H1 (cell line): ENCODE data around the gene CCNE1. TPM values are rescaled to one million over a fixed set of nuclear protein-coding genes. Genes with fewer than 3 reads are reported as not detected.

Experiments used
- CTCF ChIA-PET: fragments of 300-600 bp; sonication (Branson Sonifier 250); formaldehyde crosslinking; loops from one replicate; lab custom pipeline; 2021; ENCODE audit not compliant: partially characterized antibody; lab: Charles Lee
- POLR2A ChIA-PET: fragments of 300-600 bp; sonication (Branson Sonifier 250); formaldehyde crosslinking; loops from one replicate; lab custom pipeline; 2021; ENCODE audit warnings: inconsistent platforms; ENCODE audit not compliant: partially characterized antibody; lab: Charles Lee
- DNase-seq, 2 experiments: peaks; one replicate each; pipeline versions ENCODE4 v3.0.0 to v3.0.0-alpha.2; 2010 to 2022; ENCODE audit warnings: low spot score in 2 of 2, low read depth in 1 of 2, mixed read lengths in 1 of 2
- FAIRE-seq: peaks from 2 replicates; lab custom pipeline; 2011; peaks lifted over from hg19 to GRCh38; lab: Jason Lieb, UNC
- H2AFZ ChIP-seq: 2 replicates; pipeline ENCODE4 v1.8.1; 2012; ENCODE audit warnings: low read length, inconsistent platforms
- H2AK5ac ChIP-seq: 2 replicates; pipeline ENCODE4 v1.6.1; 2013; ENCODE audit warnings: low read depth, low read length
- H2BK120ac ChIP-seq: replicated peaks from 2 replicates; pipeline ENCODE3; 2013; ENCODE audit warnings: low read depth, low read length, inconsistent platforms
- H2BK12ac ChIP-seq: 2 replicates; pipeline ENCODE4 v1.6.1; 2013; ENCODE audit warnings: low read depth, low read length
- H2BK15ac ChIP-seq: 2 replicates; pipeline ENCODE4 v1.6.1; 2013; ENCODE audit warnings: low read length
- H2BK20ac ChIP-seq: 2 replicates; pipeline ENCODE4 v1.6.1; 2013; ENCODE audit warnings: low read length
- H2BK5ac ChIP-seq: 2 replicates; pipeline ENCODE4 v1.6.1; 2013; ENCODE audit warnings: low read depth, low read length
- H3K14ac ChIP-seq: 2 replicates; pipeline ENCODE4 v1.6.1; 2013; ENCODE audit warnings: inconsistent platforms; ENCODE audit not compliant: insufficient read length
- H3K18ac ChIP-seq: 2 replicates; pipeline ENCODE4 v1.6.1; 2013; ENCODE audit warnings: low read length; ENCODE audit errors: extremely low read depth
- H3K23ac ChIP-seq: 2 replicates; pipeline ENCODE4 v1.6.1; 2013; ENCODE audit warnings: inconsistent platforms; ENCODE audit not compliant: insufficient read length
- H3K23me2 ChIP-seq: 2 replicates; pipeline ENCODE4 v1.6.1; 2013; ENCODE audit warnings: low read depth, low read length
- H3K27ac ChIP-seq: 2 replicates; pipeline ENCODE4 v1.6.1; 2011; ENCODE audit warnings: low read depth, low read length, inconsistent platforms
- H3K27me3 ChIP-seq, 4 experiments: replicated peaks in 1 of 4; 1 replicate in 1 of 4; 2 replicates in 3 of 4; pipeline versions ENCODE4 v1.6.1 to v1.8.1; 2011 to 2013; ENCODE audit warnings: low read length in 3 of 4, mild to moderate bottlenecking in 3 of 4, inconsistent platforms in 2 of 4, mixed read lengths in 2 of 4, moderate library complexity in 1 of 4; ENCODE audit not compliant: control insufficient read depth in 3 of 4, insufficient read depth in 3 of 4; ENCODE audit errors: extremely low read depth in 1 of 4
- H3K36me3 ChIP-seq, 4 experiments: 2 replicates each; pipeline versions ENCODE4 v1.6.1 to v1.8.1; 2011 to 2013; ENCODE audit warnings: mild to moderate bottlenecking in 4 of 4, low read length in 3 of 4, moderate library complexity in 2 of 4, control low read depth in 1 of 4, inconsistent platforms in 1 of 4; ENCODE audit not compliant: insufficient read depth in 4 of 4, control insufficient read depth in 2 of 4
- H3K4ac ChIP-seq: replicated peaks from 2 replicates; pipeline ENCODE3; 2013; ENCODE audit warnings: low read length, low read depth, mixed read lengths, inconsistent platforms; ENCODE audit not compliant: insufficient read length
- H3K4me1 ChIP-seq, 4 experiments: replicated peaks in 1 of 4; 1 replicate in 1 of 4; 2 replicates in 3 of 4; pipeline versions ENCODE4 v1.6.1 to v1.8.1; 2011 to 2013; ENCODE audit warnings: low read length in 3 of 4, inconsistent platforms in 2 of 4, mixed read lengths in 1 of 4; ENCODE audit not compliant: insufficient read depth in 4 of 4, control insufficient read depth in 3 of 4
- H3K4me2 ChIP-seq, 2 experiments: 2 replicates each; pipeline versions ENCODE4 v1.6.1 to v1.8.1; 2011 to 2013; ENCODE audit warnings: low read depth in 2 of 2, low read length in 2 of 2, control low read depth in 1 of 2, inconsistent platforms in 1 of 2, mild to moderate bottlenecking in 1 of 2; ENCODE audit not compliant: insufficient read depth in 1 of 2
- H3K4me3 ChIP-seq, 4 experiments: fragments of 200-600, 300-600 bp in 1 of 4; sonication (generic), shearing (Covaris generic), sonication (Bioruptor Twin) in 1 of 4; 2 replicates each; pipeline versions ENCODE4 v1.5.1 to v1.8.1; 2011 to 2016; ENCODE audit warnings: low read length in 4 of 4, low read depth in 3 of 4, control low read depth in 2 of 4, inconsistent platforms in 2 of 4, mild to moderate bottlenecking in 2 of 4, mixed read lengths in 1 of 4, moderate library complexity in 1 of 4; ENCODE audit not compliant: insufficient read depth in 2 of 4; ENCODE audit errors: extremely low read depth in 1 of 4
- H3K56ac ChIP-seq: replicated peaks from 2 replicates; pipeline ENCODE3; 2013; ENCODE audit warnings: low read depth, mild to moderate bottlenecking, mixed read lengths, low read length, inconsistent platforms; ENCODE audit not compliant: insufficient read length
- H3K79me1 ChIP-seq: 2 replicates; pipeline ENCODE4 v1.6.1; 2013; ENCODE audit warnings: low read depth, low read length, control low read depth
- H3K79me2 ChIP-seq, 2 experiments: 2 replicates each; pipeline versions ENCODE4 v1.6.1 to v1.8.1; 2012 to 2013; ENCODE audit warnings: low read length in 2 of 2, mild to moderate bottlenecking in 2 of 2, inconsistent platforms in 1 of 2; ENCODE audit not compliant: insufficient read depth in 2 of 2, control insufficient read depth in 1 of 2
- H3K9ac ChIP-seq, 4 experiments: replicated peaks in 1 of 4; 1 replicate in 1 of 4; 2 replicates in 3 of 4; pipeline versions ENCODE4 v1.6.1 to v1.8.1; 2011 to 2013; ENCODE audit warnings: low read depth in 3 of 4, low read length in 3 of 4, control low read depth in 2 of 4, mild to moderate bottlenecking in 2 of 4, moderate library complexity in 2 of 4, inconsistent platforms in 1 of 4; ENCODE audit errors: extremely low read depth in 1 of 4
- H3K9me3 ChIP-seq, 2 experiments: 2 replicates each; pipeline versions ENCODE4 v1.6.1 to v1.8.1; 2012 to 2013; ENCODE audit warnings: mild to moderate bottlenecking in 2 of 2, moderate library complexity in 2 of 2, control low read depth in 1 of 2, inconsistent platforms in 1 of 2, low read depth in 1 of 2, low read length in 1 of 2, mixed read lengths in 1 of 2; ENCODE audit not compliant: insufficient read depth in 2 of 2
- H4K20me1 ChIP-seq, 2 experiments: replicated peaks in 1 of 2; 2 replicates each; pipeline versions ENCODE3 to v1.8.1; 2011 to 2013; ENCODE audit warnings: inconsistent platforms in 2 of 2, low read length in 2 of 2, mild to moderate bottlenecking in 1 of 2; ENCODE audit not compliant: insufficient read depth in 2 of 2, control insufficient read depth in 1 of 2
- H4K5ac ChIP-seq: 2 replicates; pipeline ENCODE4 v1.6.1; 2013; ENCODE audit warnings: low read length, low read depth, mixed read lengths, inconsistent platforms; ENCODE audit not compliant: insufficient read length
- H4K8ac ChIP-seq: 2 replicates; pipeline ENCODE4 v1.8.0; 2013; ENCODE audit warnings: mild to moderate bottlenecking, moderate library complexity, low read length, inconsistent platforms; ENCODE audit not compliant: insufficient read depth; ENCODE audit errors: extremely low read depth
- H4K91ac ChIP-seq: replicated peaks from 2 replicates; pipeline ENCODE3; 2013; ENCODE audit warnings: low read length, mixed read lengths, inconsistent platforms; ENCODE audit not compliant: insufficient read length
- BCL11A ChIP-seq, 2 experiments: IDR thresholded peaks; one replicate each; pipeline ENCODE4 v1.6.1; 2011; ENCODE audit warnings: low read depth in 2 of 2, low read length in 2 of 2, mild to moderate bottlenecking in 2 of 2
- E2F6 ChIP-seq: IDR thresholded peaks from 2 replicates; pipeline ENCODE4 v1.6.1; 2012; ENCODE audit warnings: inconsistent platforms
- EZH2 ChIP-seq: fragments of 200-600 bp; sonication (generic); IDR thresholded peaks from 2 replicates; pipeline ENCODE4 v1.7.1; 2012; ENCODE audit warnings: low read depth, mild to moderate bottlenecking, moderate library complexity, low read length, inconsistent platforms; ENCODE audit not compliant: severe bottlenecking
- HDAC6 ChIP-seq: IDR thresholded peaks from one replicate; pipeline ENCODE4 v1.7.1; 2012; ENCODE audit warnings: low read depth, mild to moderate bottlenecking, inconsistent platforms, low read length, moderate library complexity
- WGBS, 2 experiments: shearing (Covaris generic) in 1 of 2; methylation state at CpG; one replicate each; pipeline versions ENCODE4 v1.1.6 to v1.1.7; 2013 to 2015; ENCODE audit warnings: low lambda C conversion rate in 2 of 2, mixed read lengths in 2 of 2, inconsistent platforms in 1 of 2, low coverage in 1 of 2, missing lambda C conversion rate in 1 of 2; ENCODE audit not compliant: insufficient replicate concordance in 2 of 2, insufficient coverage in 1 of 2, insufficient read length in 1 of 2; ENCODE audit errors: extremely low coverage in 1 of 2, missing lambda C conversion rate in 1 of 2; 5-methylcytosine and 5-hydroxymethylcytosine counted together
- polyA plus RNA-seq, 7 experiments: library from polyadenylated mRNA; depleted of rRNA in 3 of 7; stranded (reverse) in 5 of 7; unstranded in 2 of 7; fragments of >200 nt in 5 of 7; fragments of 200-250 nt in 2 of 7; gene quantifications; 1 replicate in 5 of 7; 2 replicates in 1 of 7; 4 replicates in 1 of 7; pipeline versions ENCODE4 v1.2.1 to v1.2.3, GENCODE V29; 2011 to 2013; ENCODE audit warnings: missing spikeins in 2 of 7, mixed read lengths in 2 of 7
- total RNA-seq: library from RNA; stranded (reverse); fragmentation: NEBNext Ultra II Directional; extraction: Animal tissue kit (Norgen Biotek cat#: 25700); gene quantifications from 2 replicates; pipeline ENCODE4 v1.2.1, GENCODE V29; 2021

The CCNE1 gene
- total and polyA plus RNA-seq, 2 of the 8 experiments (the other 6 are each of a cell fraction or from before 2014, with no cell fraction given): 43.2 to 44.6 TPM

DNA sequence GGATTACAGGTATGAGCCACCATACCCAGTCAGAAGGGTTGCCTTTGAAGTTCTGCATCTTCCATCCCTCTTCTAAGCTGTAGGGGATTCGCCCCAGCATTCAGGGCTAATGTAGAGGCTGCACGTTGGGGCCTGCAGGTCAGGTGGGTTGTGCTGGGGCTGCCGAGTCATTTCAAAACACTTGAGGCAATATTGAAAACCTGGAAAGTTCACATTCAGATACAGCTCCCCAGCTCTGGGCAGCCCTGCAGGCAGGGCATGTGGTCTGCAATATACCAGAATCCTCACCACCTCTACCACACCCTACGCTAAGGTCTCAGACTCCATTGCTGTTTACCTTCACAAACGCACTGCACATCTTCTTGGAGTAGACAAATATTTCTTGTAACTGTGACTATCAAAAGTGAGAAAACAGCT is 24.6 kb downstream of the CCNE1 start:
- no peaks in the 10 kb centered on the region for H3K79me1 ChIP-seq
- no peaks in the 10 kb centered on the region; the same call in 1 of the 2 replicates for H3K23me2 ChIP-seq
- H3K36me3 ChIP-seq: no peaks in the 10 kb centered on the region
- no peak overlapping the region for H2BK120ac ChIP-seq
- no peaks in the 10 kb centered on the region for H3K79me2 ChIP-seq
- FAIRE-seq: no peak
- H3K27me3 ChIP-seq: no peaks in the 10 kb centered on the region
- WGBS, 2 experiments: 90% methylated on average over 5 of the region's 5 CpGs; no CpG with 5 or more reads in 1 of the 2 experiments
- DNase-seq: no peak
- no peak overlapping the region for H4K91ac ChIP-seq
- H2AK5ac ChIP-seq: no peak overlapping the region
- no peak overlapping the region for H2AFZ ChIP-seq
- H3K27ac ChIP-seq: no peak overlapping the region
- no peak overlapping the region for H3K56ac ChIP-seq
- H3K9me3 ChIP-seq: no peaks in the 10 kb centered on the region
- no peak overlapping the region for H3K4me3 ChIP-seq
- no peak overlapping the region for H3K9ac ChIP-seq
- H2BK5ac ChIP-seq: no peak overlapping the region
- no peak overlapping the region for H3K14ac ChIP-seq
- H3K4me2 ChIP-seq: no peak overlapping the region
- no peak overlapping the region for H3K18ac ChIP-seq
- H3K4me1 ChIP-seq: no peaks in the 10 kb centered on the region; a peak in 3 of 7 replicates
- H2BK20ac ChIP-seq: no peak overlapping the region
- ChIA-PET CTCF (interaction anchor here (0.7 to 1.1 kb wide), 2 partner anchors 49 to 51 kb away, joined by 3 read pairs; no protein-coding TSS in a partner anchor), POLR2A (no interaction called here)
- no peak overlapping the region for H3K23ac ChIP-seq
- no peak overlapping the region for H2BK12ac ChIP-seq
- no peaks in the 10 kb centered on the region for H4K20me1 ChIP-seq
- no peak overlapping the region for H4K8ac ChIP-seq
- no peak for TF ChIP-seq E2F6
- no peak for TF ChIP-seq BCL11A (IDR thresholded peaks at IDR 0.05; ENCODE audit: low read depth in 2 of 2, low read length in 2 of 2)
- TF ChIP-seq HDAC6: no peak
- TF ChIP-seq EZH2: no peak
- H3K4ac ChIP-seq: no peak overlapping the region
- no peak overlapping the region for H4K5ac ChIP-seq
- H2BK15ac ChIP-seq: no peak overlapping the region
